ENCODE results near the gene MEX3D. TPM values are rescaled to one million over a fixed set of nuclear protein-coding genes. Genes with fewer than 3 reads are reported as not detected.

Gene MEX3D
- total and polyA plus RNA-seq, 2 donors (not counting 1 experiment from before 2014, with no cell fraction given): 0.73 to 3.0 TPM

DNA sequence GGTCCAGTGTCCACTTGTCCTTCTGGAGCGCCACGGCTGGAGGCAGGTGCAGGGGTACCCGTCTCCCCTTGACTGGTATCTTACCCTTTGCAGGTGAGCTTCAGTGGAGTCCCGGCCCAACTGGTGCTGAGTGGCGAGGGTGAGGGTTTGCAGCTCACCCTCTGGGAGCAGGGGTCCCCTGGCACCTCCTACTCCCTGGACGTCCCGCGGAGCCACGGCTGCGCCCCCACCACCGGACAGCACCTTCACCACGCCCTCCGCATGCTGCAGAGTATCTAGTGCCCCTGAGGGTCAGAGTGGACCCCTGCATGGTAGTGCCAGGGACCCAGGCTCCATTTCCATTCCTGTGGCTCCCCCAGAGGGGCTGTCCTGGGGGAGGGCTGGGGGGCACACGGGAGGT is 33.2 kb downstream of the MEX3D start:
- no peak for TF ChIP-seq EZH2 (IDR thresholded peaks at IDR 0.05; ENCODE audit: borderline replicate concordance, insufficient read depth, low read depth, low read length, poor library complexity, severe bottlenecking)
- TF ChIP-seq, protein P1, sequence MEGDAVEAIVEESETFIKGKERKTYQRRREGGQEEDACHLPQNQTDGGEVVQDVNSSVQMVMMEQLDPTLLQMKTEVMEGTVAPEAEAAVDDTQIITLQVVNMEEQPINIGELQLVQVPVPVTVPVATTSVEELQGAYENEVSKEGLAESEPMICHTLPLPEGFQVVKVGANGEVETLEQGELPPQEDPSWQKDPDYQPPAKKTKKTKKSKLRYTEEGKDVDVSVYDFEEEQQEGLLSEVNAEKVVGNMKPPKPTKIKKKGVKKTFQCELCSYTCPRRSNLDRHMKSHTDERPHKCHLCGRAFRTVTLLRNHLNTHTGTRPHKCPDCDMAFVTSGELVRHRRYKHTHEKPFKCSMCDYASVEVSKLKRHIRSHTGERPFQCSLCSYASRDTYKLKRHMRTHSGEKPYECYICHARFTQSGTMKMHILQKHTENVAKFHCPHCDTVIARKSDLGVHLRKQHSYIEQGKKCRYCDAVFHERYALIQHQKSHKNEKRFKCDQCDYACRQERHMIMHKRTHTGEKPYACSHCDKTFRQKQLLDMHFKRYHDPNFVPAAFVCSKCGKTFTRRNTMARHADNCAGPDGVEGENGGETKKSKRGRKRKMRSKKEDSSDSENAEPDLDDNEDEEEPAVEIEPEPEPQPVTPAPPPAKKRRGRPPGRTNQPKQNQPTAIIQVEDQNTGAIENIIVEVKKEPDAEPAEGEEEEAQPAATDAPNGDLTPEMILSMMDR (IDR thresholded peaks at IDR 0.05): no peak
- peaks cover 0 to 12% (median 0%) of the 10 kb centered on the region in 3 donors for H3K9me3 ChIP-seq (ENCODE audit: control extremely low read depth in 1 of 3, control insufficient read depth in 2 of 3, insufficient read depth in 1 of 3, low read length in 2 of 3)
- ATAC-seq (ENCODE audit: low read depth): no peak
- no peaks in the 10 kb centered on the region for H3K36me3 ChIP-seq (replicated peaks in 1 of 2; ENCODE audit: control extremely low read depth in 1 of 2, control insufficient read depth in 1 of 2, extremely low read depth in 1 of 2, insufficient read depth in 2 of 2, low read length in 1 of 2)
- no peaks in the 10 kb centered on the region for H3K9me3 Mint-ChIP-seq (ENCODE audit: insufficient read depth)
- no peaks in the 10 kb centered on the region for H3K79me2 ChIP-seq (ENCODE audit: control insufficient read depth, insufficient read depth, low read length)
- H3K27ac ChIP-seq (ENCODE audit: low read length in 2 of 2): no peak overlapping the region
- no peak overlapping the region for H3K4me3 Mint-ChIP-seq
- intact Hi-C loops (cut with micrococcal nuclease): no loop called here
- no peak overlapping the region for H3K9ac ChIP-seq (ENCODE audit: low read length)
- DNase-seq: no peak
- H3K4me2 ChIP-seq (replicated peaks; ENCODE audit: low read depth, low read length, poor library complexity, severe bottlenecking): no peak overlapping the region
- no peak overlapping the region for H3K27ac Mint-ChIP-seq
- 88% methylated on average over 13 of the region's 14 CpGs for WGBS (ENCODE audit: insufficient coverage)
- ChIA-PET POLR2A (no interaction called here), CTCF (no interaction called here)
- H3K4me1 Mint-ChIP-seq: no peaks in the 10 kb centered on the region
- no peak overlapping the region for H3K4me3 ChIP-seq (ENCODE audit: control extremely low read depth in 1 of 5, extremely low read depth in 1 of 5, insufficient read depth in 1 of 5, low read depth in 2 of 5, low read length in 4 of 5)
- no peaks in the 10 kb centered on the region for H4K20me1 ChIP-seq (ENCODE audit: control insufficient read depth, insufficient read depth, low read length, poor library complexity, severe bottlenecking)
- peaks cover 17% of the 10 kb centered on the region for H3K27me3 Mint-ChIP-seq
- peaks cover 0 to 17% (median 0%) of the 10 kb centered on the region in 4 experiments for H3K27me3 ChIP-seq (replicated peaks in 1 of 4; ENCODE audit: control extremely low read depth in 1 of 4, control insufficient read depth in 3 of 4, insufficient read depth in 4 of 4, low read length in 3 of 4)
- H2AFZ ChIP-seq (ENCODE audit: insufficient read depth, low read depth, low read length, poor library complexity, severe bottlenecking): no peak overlapping the region
- H3K4me1 ChIP-seq (ENCODE audit: control insufficient read depth in 2 of 2, insufficient read depth in 2 of 2, low read length in 2 of 2): no peaks in the 10 kb centered on the region

DNA sequence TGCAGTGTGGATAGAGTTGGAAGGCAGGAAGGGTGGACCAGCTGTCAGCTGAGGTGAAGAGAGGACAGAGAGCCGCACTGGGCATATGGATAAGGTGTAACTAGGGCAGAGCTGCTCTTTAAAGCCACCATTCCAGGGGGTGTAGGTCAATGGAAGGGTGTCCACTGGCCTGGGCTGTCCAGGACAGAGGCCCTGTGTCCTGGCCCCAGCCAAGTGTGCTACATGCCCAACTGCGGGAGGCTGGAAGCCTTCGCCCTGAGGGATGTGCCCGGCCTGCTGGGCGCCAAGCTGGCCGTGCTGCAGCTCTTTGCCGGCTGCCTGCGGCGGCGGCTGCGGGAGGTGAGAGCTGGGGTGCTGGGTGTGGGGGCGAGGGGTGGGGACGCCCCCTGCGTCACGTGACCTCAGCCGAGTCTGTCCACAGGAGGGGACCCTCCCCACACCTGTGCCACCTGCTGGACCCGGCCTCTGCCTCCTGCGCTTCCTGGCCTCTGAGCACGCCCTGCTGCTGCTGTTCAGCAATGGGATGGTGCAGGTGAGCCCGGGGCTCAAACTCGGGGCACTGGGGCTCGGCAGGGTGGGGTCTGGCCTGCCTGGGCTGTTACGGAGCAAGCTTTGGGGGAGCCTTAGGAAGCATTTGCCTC is 34.5 kb downstream of the MEX3D start:
- 74% methylated on average over 15 of the region's 23 CpGs for whole genome bisulfite sequencing (ENCODE audit: insufficient coverage)

More for the DNA sequence above, 34.5 kb downstream of the MEX3D start:
- H3K4me3 Mint-ChIP-seq: no peak overlapping the region
- DNase-seq (no peak), ATAC-seq (ENCODE audit: low read depth) (no peak)
- intact Hi-C loops (cut with micrococcal nuclease): no loop called here
- H3K27ac ChIP-seq (ENCODE audit: low read length in 2 of 2): no peak overlapping the region
- no peaks in the 10 kb centered on the region for H3K4me1 Mint-ChIP-seq
- H3K4me2 ChIP-seq (replicated peaks; ENCODE audit: low read depth, low read length, poor library complexity, severe bottlenecking): no peak overlapping the region
- H2AFZ ChIP-seq (ENCODE audit: insufficient read depth, low read depth, low read length, poor library complexity, severe bottlenecking): no peak overlapping the region
- peaks cover 0 to 12% (median 0%) of the 10 kb centered on the region in 3 donors for H3K9me3 ChIP-seq (ENCODE audit: control extremely low read depth in 1 of 3, control insufficient read depth in 2 of 3, insufficient read depth in 1 of 3, low read length in 2 of 3)
- no peak overlapping the region for H3K9ac ChIP-seq (ENCODE audit: low read length)
- TF ChIP-seq, protein P1 (IDR thresholded peaks at IDR 0.05): no peak
- TF ChIP-seq EZH2 (IDR thresholded peaks at IDR 0.05; ENCODE audit: borderline replicate concordance, insufficient read depth, low read depth, low read length, poor library complexity, severe bottlenecking): no peak
- ChIA-PET CTCF (no interaction called here), POLR2A (no interaction called here)
- peaks cover 18% of the 10 kb centered on the region for H3K27me3 Mint-ChIP-seq
- no peak overlapping the region for H3K4me3 ChIP-seq (ENCODE audit: control extremely low read depth in 1 of 5, extremely low read depth in 1 of 5, insufficient read depth in 1 of 5, low read depth in 2 of 5, low read length in 4 of 5)
- H4K20me1 ChIP-seq (ENCODE audit: control insufficient read depth, insufficient read depth, low read length, poor library complexity, severe bottlenecking): no peaks in the 10 kb centered on the region
- no peaks in the 10 kb centered on the region for H3K79me2 ChIP-seq (ENCODE audit: control insufficient read depth, insufficient read depth, low read length)
- H3K36me3 ChIP-seq (replicated peaks in 1 of 2; ENCODE audit: control extremely low read depth in 1 of 2, control insufficient read depth in 1 of 2, extremely low read depth in 1 of 2, insufficient read depth in 2 of 2, low read length in 1 of 2): no peaks in the 10 kb centered on the region
- no peak overlapping the region for H3K27ac Mint-ChIP-seq
- H3K4me1 ChIP-seq (ENCODE audit: control insufficient read depth in 2 of 2, insufficient read depth in 2 of 2, low read length in 2 of 2): no peaks in the 10 kb centered on the region
- peaks cover 0 to 11% (median 0%) of the 10 kb centered on the region in 4 experiments for H3K27me3 ChIP-seq (replicated peaks in 1 of 4; ENCODE audit: control extremely low read depth in 1 of 4, control insufficient read depth in 3 of 4, insufficient read depth in 4 of 4, low read length in 3 of 4)
- H3K9me3 Mint-ChIP-seq (ENCODE audit: insufficient read depth): no peaks in the 10 kb centered on the region
